ENCODE measurements around the gene PTK6. TPM values are rescaled to one million over a fixed set of nuclear protein-coding genes. Genes with fewer than 3 reads are reported as not detected.
A peak's percentile ranks its signal among the peaks of the same experiment; 100 is the strongest.

Gene PTK6
- total RNA-seq, 1 experiment from 2014 or later, result 6.7 TPM

- TF ChIP-seq FOSL1 (IDR thresholded peaks at IDR 0.05; ENCODE audit: low read depth), result no peak
- no peak for TF ChIP-seq CEBPB (IDR thresholded peaks at IDR 0.05; ENCODE audit: low read depth)
These were observed 41.9 kb downstream of the PTK6 start (continued) for GRCh38 chr20:63495167-63495720.

GRCh38 chr20:63494420-63495166 is 42.6 kb downstream of the PTK6 start:
- ChIA-PET CTCF (no interaction called here), POLR2A (no interaction called here), RAD21 (ENCODE audit: low non-redundant PET in 1 of 2, low total read pairs in 2 of 2, uncharacterized antibody in 2 of 2, unreplicated experiment in 2 of 2) (no interaction called here)
- peaks cover 14 to 25% of the 10 kb centered on the region in 2 experiments for H3K4me1 ChIP-seq (ENCODE audit: control insufficient read depth in 1 of 2, insufficient read depth in 2 of 2, low read length in 2 of 2)
- no peak overlapping the region for H3K4me2 ChIP-seq (ENCODE audit: low read length)
- no peaks in the 10 kb centered on the region for H3K9me2 ChIP-seq (ENCODE audit: insufficient read depth)
- peaks cover 43 to 70% of the 10 kb centered on the region in 2 experiments for H3K36me3 ChIP-seq (ENCODE audit: control insufficient read depth in 1 of 2, insufficient read depth in 2 of 2, low read length in 2 of 2)
- no peak for TF ChIP-seq ZNF274 (IDR thresholded peaks at IDR 0.05; ENCODE audit: low read depth, low read length)
- DNase-seq (ENCODE audit: low read depth, low spot score), result no peak
- intact Hi-C loops (cut with micrococcal nuclease), result no loop called here
- no peak for ATAC-seq
- no peak overlapping the region for H2AFZ ChIP-seq (ENCODE audit: low read depth, low read length, poor library complexity, severe bottlenecking)
- no peaks in the 10 kb centered on the region for H3K27me3 ChIP-seq (ENCODE audit: insufficient read depth, low read length)
- no peaks in the 10 kb centered on the region for H4K20me1 ChIP-seq (ENCODE audit: insufficient read depth)
- no peak overlapping the region for H3K4me3 ChIP-seq (replicated peaks in 1 of 2; ENCODE audit: low read depth in 1 of 2, low read length in 2 of 2)
- no peak overlapping the region; the same call in 1 of the 2 replicates for H3K27ac ChIP-seq (ENCODE audit: low read depth, low read length)
- H3K9me3 ChIP-seq (ENCODE audit: control insufficient read depth in 1 of 2, insufficient read depth in 1 of 2, low read depth in 1 of 2, low read length in 2 of 2), result no peaks in the 10 kb centered on the region
- no peak overlapping the region for H3K9ac ChIP-seq (ENCODE audit: low read length)
- peaks cover 50% of the 10 kb centered on the region for H3K79me2 ChIP-seq (ENCODE audit: insufficient read depth, low read length)
- BruUV-seq (replicated peaks), result no TSS peak

GRCh38 chr20:63494084-63494419 is 43.1 kb downstream of the PTK6 start:
- RAD21 ChIA-PET (ENCODE audit: low non-redundant PET in 1 of 2, low total read pairs in 2 of 2, uncharacterized antibody in 2 of 2, unreplicated experiment in 2 of 2), result no interaction called here
- CTCF ChIA-PET, result no interaction called here
- Histone ChIP-seq H3K9ac (ENCODE audit: low read length) (no peak overlapping the region), H3K27me3 (ENCODE audit: insufficient read depth, low read length) (no peaks in the 10 kb centered on the region), H3K4me3 (replicated peaks in 1 of 2; ENCODE audit: low read depth in 1 of 2, low read length in 2 of 2) (no peak overlapping the region), H2AFZ (ENCODE audit: low read depth, low read length, poor library complexity, severe bottlenecking) (no peak overlapping the region), H4K20me1 (ENCODE audit: insufficient read depth) (no peaks in the 10 kb centered on the region), H3K79me2 (ENCODE audit: insufficient read depth, low read length) (peaks cover 50% of the 10 kb centered on the region), H3K27ac (ENCODE audit: low read depth, low read length) (no peak overlapping the region), H3K4me1 (ENCODE audit: control insufficient read depth in 1 of 2, insufficient read depth in 2 of 2, low read length in 2 of 2) (peaks cover 11 to 21% of the 10 kb centered on the region in 2 experiments; a peak in 3 of 4 replicates), H3K9me3 (ENCODE audit: control insufficient read depth in 1 of 2, insufficient read depth in 1 of 2, low read depth in 1 of 2, low read length in 2 of 2) (no peaks in the 10 kb centered on the region), H3K4me2 (ENCODE audit: low read length) (no peak overlapping the region), H3K36me3 (ENCODE audit: control insufficient read depth in 1 of 2, insufficient read depth in 2 of 2, low read length in 2 of 2) (peaks cover 43 to 73% of the 10 kb centered on the region in 2 experiments), H3K9me2 (ENCODE audit: insufficient read depth) (no peaks in the 10 kb centered on the region)
- TF ChIP-seq POLR2A (IDR thresholded peaks at IDR 0.05; ENCODE audit: borderline replicate concordance, extremely low read depth, insufficient read depth, insufficient read length) (no peak), POLR2AphosphoS5 (IDR thresholded peaks at IDR 0.05; ENCODE audit: low read depth, low read length) (peak; percentile 20; the same call in 1 of the 2 replicates)
- DNase-seq (ENCODE audit: low read depth, low spot score) (no peak), ATAC-seq (no peak)
- intact Hi-C loops (cut with micrococcal nuclease), result no loop called here
- POLR2A ChIA-PET, result no interaction called here
- BruUV-seq (replicated peaks), result no TSS peak

All from HCT116 (cell line).